Gastroesophageal sphincter (tissue), 3 donors: Measurements from ENCODE around the gene ASAP2.

ENCODE experiments used
- CTCF ChIP-seq, 4 experiments: fragments of 200-600 bp in 2 of 4; fragments of 450-650 bp in 2 of 4; sonication (generic) in 1 of 4; IDR thresholded peaks; one replicate each; pipeline ENCODE4 v1.5.1; 2017 to 2019; ENCODE audit warnings: antibody characterized with exemption in 4 of 4, mild to moderate bottlenecking in 2 of 4, moderate library complexity in 2 of 4
- EP300 ChIP-seq: sonication (generic); formaldehyde crosslinking; IDR thresholded peaks from one replicate; pipeline ENCODE4 v1.6.1; 2017; ENCODE audit warnings: antibody characterized with exemption, mild to moderate bottlenecking
- POLR2A ChIP-seq, 2 donors: fragments of 450-650 bp; IDR thresholded peaks; one replicate each; pipeline ENCODE4 v1.6.1; 2017; ENCODE audit warnings: antibody characterized with exemption in 2 of 2, mild to moderate bottlenecking in 2 of 2, moderate library complexity in 1 of 2
- POLR2AphosphoS5 ChIP-seq: sonication (generic); formaldehyde crosslinking; IDR thresholded peaks from one replicate; pipeline ENCODE4 v1.6.1; 2017; ENCODE audit warnings: antibody characterized with exemption

GRCh38 chr2:9210030-9210429 lies 3.4 kb downstream of the ASAP2 start:
- TF ChIP-seq CTCF (IDR thresholded peaks at IDR 0.05) (no peak), POLR2AphosphoS5 (no peak), EP300 (no peak), POLR2A (IDR thresholded peaks at IDR 0.05) (no peak)
